HepG2 (cell line): ENCODE measurements around the gene PRDM10. TPM values are rescaled to one million over a fixed set of nuclear protein-coding genes. Genes with fewer than 3 reads are reported as not detected.

Experiments used
- ATAC-seq: fragments of 200-7000 bp; cut with Tn5 transposase; 3 replicates; pipeline ENCODE4 v1.9.1; 2020; ENCODE audit warnings: mild to moderate bottlenecking, moderate library complexity
- BruUV-seq: library from RNA; stranded (reverse); fragments of 400-500 nt; replicated peaks from 2 replicates; lab custom pipeline; 2021; lab: Mats Ljungman, UMichigan
- CTCF ChIA-PET: fragments of 300-600 bp; formaldehyde crosslinking; extraction: SDS; loops from one replicate; lab custom pipeline; 2021; ENCODE audit warnings: low total read pairs, inconsistent platforms, low intra/inter-chr PET ratio; lab: Yijun Ruan, JAX
- POLR2A ChIA-PET: fragments of 350-600 bp; sonication (Branson Sonifier 250); formaldehyde crosslinking; loops from one replicate; lab custom pipeline; 2020; ENCODE audit warnings: antibody characterized with exemption, inconsistent platforms; lab: Yijun Ruan, JAX
- DNase-seq: peaks from one replicate; pipeline ENCODE4 v3.0.0-alpha.2; 2015; ENCODE audit warnings: low spot score
- FAIRE-seq: peaks from 3 replicates; lab custom pipeline; 2011; peaks lifted over from hg19 to GRCh38; lab: Jason Lieb, UNC
- H2AFZ ChIP-seq: one replicate; pipeline ENCODE4 v1.6.1; 2011; ENCODE audit warnings: low read length, inconsistent platforms
- H3K27ac ChIP-seq: fragments of 300-600 bp; 3 replicates; pipeline ENCODE4 v1.8.0; 2011; ENCODE audit warnings: mixed run types, mild to moderate bottlenecking, mixed read lengths, low read length, inconsistent platforms; ENCODE audit not compliant: insufficient read depth; ENCODE audit errors: extremely low read length
- H3K27me3 ChIP-seq, 2 experiments: fragments of 200-600 bp in 1 of 2; 2 replicates in 1 of 2; 3 replicates in 1 of 2; pipeline versions ENCODE4 v1.6.0 to v1.8.0; 2011; ENCODE audit warnings: low read length in 2 of 2, mild to moderate bottlenecking in 2 of 2, moderate library complexity in 2 of 2, inconsistent platforms in 1 of 2; ENCODE audit not compliant: insufficient read depth in 2 of 2, control insufficient read depth in 1 of 2
- H3K36me3 ChIP-seq, 2 experiments: fragments of 200-600 bp in 1 of 2; replicated peaks in 1 of 2; 2 replicates in 1 of 2; 3 replicates in 1 of 2; pipeline versions ENCODE4 v1.5.1 to v1.8.0; 2011; ENCODE audit warnings: low read length in 2 of 2, inconsistent platforms in 1 of 2; ENCODE audit not compliant: insufficient read depth in 2 of 2, control insufficient read depth in 1 of 2
- H3K4me1 ChIP-seq: 2 replicates; pipeline ENCODE4 v1.5.1; 2012; ENCODE audit warnings: low read length, inconsistent platforms; ENCODE audit not compliant: insufficient read depth
- H3K4me2 ChIP-seq: 2 replicates; pipeline ENCODE4 v1.6.0; 2011; ENCODE audit warnings: low read depth, low read length, inconsistent platforms
- H3K4me3 ChIP-seq, 3 experiments: fragments of 200-600 bp in 1 of 3; sonication (generic), shearing (Covaris generic) in 1 of 3; replicated peaks in 1 of 3; 2 replicates each; pipeline ENCODE4 v1.5.1; 2011 to 2016; ENCODE audit warnings: low read length in 3 of 3, inconsistent platforms in 2 of 3, low read depth in 2 of 3, mild to moderate bottlenecking in 2 of 3, control low read depth in 1 of 3, mixed read lengths in 1 of 3; ENCODE audit not compliant: insufficient read depth in 1 of 3
- H3K79me2 ChIP-seq: one replicate; pipeline ENCODE4 v1.6.1; 2011; ENCODE audit warnings: low read length, inconsistent platforms; ENCODE audit not compliant: insufficient read depth
- H3K9ac ChIP-seq: 2 replicates; pipeline ENCODE4 v1.6.0; 2011; ENCODE audit warnings: mild to moderate bottlenecking, low read depth, low read length, inconsistent platforms; ENCODE audit not compliant: insufficient read depth
- H3K9me3 ChIP-seq: 2 replicates; pipeline ENCODE4 v1.5.1; 2012; ENCODE audit warnings: mild to moderate bottlenecking, low read length
- H4K20me1 ChIP-seq: 2 replicates; pipeline ENCODE4 v1.6.0; 2011; ENCODE audit warnings: inconsistent platforms, mild to moderate bottlenecking, low read length, moderate library complexity; ENCODE audit not compliant: insufficient read depth
- CAMTA2 ChIP-seq: sonication (generic); formaldehyde crosslinking; IDR thresholded peaks from 2 replicates; pipeline ENCODE4 v1.4.0; 2020; ENCODE audit warnings: mild to moderate bottlenecking, missing genetic modification reagents, borderline replicate concordance
- FOXA3 ChIP-seq: IDR thresholded peaks from 2 replicates; pipeline ENCODE4 v1.6.1; 2016; ENCODE audit warnings: missing genetic modification reagents, missing compliant biosample characterization
- GMEB1 ChIP-seq: sonication (generic); formaldehyde crosslinking; IDR thresholded peaks from 2 replicates; pipeline ENCODE4 v1.5.1; 2020; ENCODE audit warnings: missing genetic modification reagents, mild to moderate bottlenecking, borderline replicate concordance
- KLF13 ChIP-seq: sonication (generic); formaldehyde crosslinking; IDR thresholded peaks from 2 replicates; pipeline ENCODE4 v1.4.0; 2020; ENCODE audit warnings: mild to moderate bottlenecking, missing genetic modification reagents
- SP2 ChIP-seq: sonication (generic); formaldehyde crosslinking; IDR thresholded peaks from 2 replicates; pipeline ENCODE4 v1.5.1; 2020; ENCODE audit warnings: mild to moderate bottlenecking, missing genetic modification reagents
- STAT5B ChIP-seq: sonication (generic); formaldehyde crosslinking; IDR thresholded peaks from 2 replicates; pipeline ENCODE4 v1.4.0; 2020; ENCODE audit warnings: missing genetic modification reagents
- ZMYM2 ChIP-seq: sonication (generic); formaldehyde crosslinking; IDR thresholded peaks from 2 replicates; pipeline ENCODE4 v1.8.0; 2022; ENCODE audit warnings: mild to moderate bottlenecking, missing genetic modification reagents
- ZNF180 ChIP-seq: sonication (generic); formaldehyde crosslinking; IDR thresholded peaks from 2 replicates; pipeline ENCODE4 v1.4.0; 2020; ENCODE audit warnings: low read depth, missing genetic modification reagents, borderline replicate concordance
- ZNF33A ChIP-seq: sonication (generic); formaldehyde crosslinking; IDR thresholded peaks from 2 replicates; pipeline ENCODE4 v1.5.1; 2020; ENCODE audit warnings: missing genetic modification reagents, mild to moderate bottlenecking, moderate library complexity, borderline replicate concordance
- ZNF343 ChIP-seq: sonication (generic); formaldehyde crosslinking; IDR thresholded peaks from 2 replicates; pipeline ENCODE4 v1.4.0; 2020; ENCODE audit warnings: mild to moderate bottlenecking, missing genetic modification reagents
- ZNF552 ChIP-seq: sonication (generic); formaldehyde crosslinking; IDR thresholded peaks from 2 replicates; pipeline ENCODE4 v1.9.0; 2022; ENCODE audit warnings: missing genetic modification reagents, mild to moderate bottlenecking, borderline replicate concordance
- ZSCAN21 ChIP-seq: sonication (generic); formaldehyde crosslinking; IDR thresholded peaks from 2 replicates; pipeline ENCODE4 v1.8.0; 2022; ENCODE audit warnings: mild to moderate bottlenecking, missing genetic modification reagents, moderate library complexity, borderline replicate concordance
- ZSCAN5A ChIP-seq: sonication (generic); formaldehyde crosslinking; IDR thresholded peaks from 2 replicates; pipeline ENCODE4 v1.8.0; 2022; ENCODE audit warnings: mild to moderate bottlenecking, missing genetic modification reagents, borderline replicate concordance
- WGBS: methylation state at CpG from one replicate; pipeline ENCODE4 v1.1.6; 2017; ENCODE audit warnings: low lambda C conversion rate; 5-methylcytosine and 5-hydroxymethylcytosine counted together
- in situ Hi-C: cut with HindIII; loops from 2 replicates; pipeline ENCODE4 v1.10.0; 2017; ENCODE audit warnings: low pct_unique_long_range_greater_than_20kb; ENCODE audit not compliant: extremely low pct_ligation_motif_present
- intact Hi-C: fragments of 100-400 bp; cut with micrococcal nuclease; formaldehyde crosslinking; loops from one replicate; pipeline ENCODE4 v1.10.0; 2022; ENCODE audit not compliant: unreplicated experiment
- polyA plus RNA-seq, 8 experiments: library from polyadenylated mRNA; depleted of rRNA in 3 of 8; stranded (reverse) in 7 of 8; unstranded in 1 of 8; fragments of >200 nt; fragmentation: Illumina TruSeq in 4 of 8; extraction: Trizol in 4 of 8; gene quantifications; 2 replicates each; pipeline versions ENCODE4 v1.2.1 to v1.2.3, GENCODE V29; 2011 to 2016; ENCODE audit warnings: low read depth in 4 of 8, missing spikeins in 1 of 8, mixed read lengths in 1 of 8; ENCODE audit not compliant: insufficient read depth in 1 of 8
- total RNA-seq, 5 experiments: library from RNA; depleted of rRNA; stranded (reverse); fragments of >200 nt; fragmentation: Illumina TruSeq; extraction: Trizol; gene quantifications; 2 replicates each; pipeline ENCODE4 v1.2.3, GENCODE V29; 2016; ENCODE audit warnings: low read depth in 1 of 5

Gene PRDM10
- total and polyA plus RNA-seq, 2 of the 13 experiments (the other 11 are each of a cell fraction or from before 2014, with no cell fraction given): 5.7 to 5.8 TPM

GRCh38 chr11:129917231-129917630, 85.4 kb downstream of the PRDM10 start:
- TF ChIP-seq SP2 (no peak), ZMYM2 (CRISPR knock-in tag) (no peak), CAMTA2 (CRISPR knock-in tag) (no peak), GMEB1 (no peak), STAT5B (CRISPR knock-in tag) (no peak), ZNF180 (CRISPR knock-in tag) (no peak), ZNF552 (CRISPR knock-in tag) (no peak), KLF13 (no peak), FOXA3 (CRISPR knock-in tag) (no peak), ZNF343 (CRISPR knock-in tag) (no peak), ZSCAN5A (no peak), ZSCAN21 (CRISPR knock-in tag) (no peak), ZNF33A (CRISPR knock-in tag) (no peak)
- TF ChIP-seq, all 625 proteins: peak for 0
- POLR2A ChIA-PET: no interaction called here
- H3K9me3 ChIP-seq: no peaks in the 10 kb centered on the region

More at GRCh38 chr11:129917231-129917630, 85.4 kb downstream of the PRDM10 start:
- Histone ChIP-seq H3K27me3 (no peaks in the 10 kb centered on the region), H4K20me1 (no peaks in the 10 kb centered on the region), H3K9ac (no peak overlapping the region), H3K27ac (no peak overlapping the region), H3K4me2 (no peak overlapping the region), H2AFZ (no peak overlapping the region), H3K4me1 (no peaks in the 10 kb centered on the region), H3K79me2 (no peaks in the 10 kb centered on the region), H3K36me3 (peaks cover 11 to 33% of the 10 kb centered on the region in 2 experiments), H3K4me3 (no peak overlapping the region)
- WGBS: 98% methylated on average over 2 of the region's 2 CpGs
- ATAC-seq: no peak
- FAIRE-seq: no peak
- no peak for DNase-seq
- CTCF ChIA-PET: no interaction called here
- BruUV-seq: no TSS peak
- in situ Hi-C loops (no loop called here), intact Hi-C loops (no loop called here)
